Kidney (tissue), 14 donors: ENCODE data around the gene BLCAP. TPM values are rescaled to one million over a fixed set of nuclear protein-coding genes. Genes with fewer than 3 reads are reported as not detected.

Source experiments
- DNase-seq, 5 donors: peaks; one replicate each; pipeline ENCODE4 v3.0.0-alpha.2; 2013 to 2020
- FAIRE-seq: peaks from 2 replicates; lab custom pipeline; 2012; peaks lifted over from hg19 to GRCh38; lab: Jason Lieb, UNC
- H3K27ac ChIP-seq, 2 donors: one replicate each; pipeline ENCODE4 v1.7.0; 2013; ENCODE audit warnings: low read depth in 2 of 2, low read length in 2 of 2, inconsistent platforms in 1 of 2
- H3K27me3 ChIP-seq: one replicate; pipeline ENCODE4 v1.7.1; 2013; ENCODE audit warnings: low read length, inconsistent platforms; ENCODE audit not compliant: control insufficient read depth, insufficient read depth
- H3K36me3 ChIP-seq, 3 donors: one replicate each; pipeline versions ENCODE4 v1.7.0 to v1.7.1; 2013; ENCODE audit warnings: low read length in 3 of 3, control low read depth in 1 of 3, inconsistent platforms in 1 of 3; ENCODE audit not compliant: insufficient read depth in 3 of 3, control insufficient read depth in 2 of 3
- H3K4me1 ChIP-seq, 3 donors: one replicate each; pipeline versions ENCODE4 v1.7.0 to v1.7.1; 2013; ENCODE audit warnings: low read length in 3 of 3, inconsistent platforms in 1 of 3, low read depth in 1 of 3; ENCODE audit not compliant: control insufficient read depth in 2 of 3, insufficient read depth in 2 of 3
- H3K4me3 ChIP-seq, 3 donors: one replicate each; pipeline versions ENCODE4 v1.7.0 to v1.8.1; 2013; ENCODE audit warnings: low read length in 3 of 3, control low read depth in 1 of 3, inconsistent platforms in 1 of 3
- H3K9ac ChIP-seq, 3 donors: one replicate each; pipeline versions ENCODE4 v1.7.0 to v1.7.1; 2013; ENCODE audit warnings: low read length in 3 of 3, control low read depth in 1 of 3, inconsistent platforms in 1 of 3
- H3K9me3 ChIP-seq, 3 donors: one replicate each; pipeline versions ENCODE4 v1.7.0 to v1.7.1; 2013; ENCODE audit warnings: low read length in 3 of 3, control low read depth in 1 of 3, inconsistent platforms in 1 of 3; ENCODE audit not compliant: control insufficient read depth in 2 of 3, insufficient read depth in 1 of 3
- intact Hi-C: fragments of 100-400 bp; cut with DNase I; formaldehyde crosslinking; loops from one replicate; pipeline ENCODE4 v1.11.1; 2022
- polyA plus RNA-seq: library from polyadenylated mRNA; stranded (reverse); fragments of 350-450 nt; fragmentation: Illumina TruSeq; extraction: RNeasy Lipid Tissue Mini Kit (QIAGEN cat#74804); gene quantifications from one replicate; pipeline ENCODE4 v1.2.3, GENCODE V29; 2014; ENCODE audit warnings: low read depth, low replicate concordance; ENCODE audit not compliant: insufficient read depth
- total RNA-seq: library from RNA; stranded (reverse); fragmentation: NEBNext Ultra II Directional; extraction: Animal tissue kit (Norgen Biotek cat#: 25700); gene quantifications from one replicate; pipeline ENCODE4 v1.2.1, GENCODE V29; 2021
- TF ChIP-seq, protein P1 (sequence below): IDR thresholded peaks from 3 replicates; pipeline ENCODE4 v1.5.1; 2012; ENCODE audit warnings: mild to moderate bottlenecking, moderate library complexity, borderline replicate concordance; ENCODE audit not compliant: insufficient read depth; ENCODE audit errors: extremely low read depth
- donor health status: control.
- donor health status: control.
- donor health status: control.
- donor health status: control.
- donor health status: control.
- donor health status: DM: yes; HTN: yes; CAD: no.
- donor health status: Normal renal cell carcinoma (clear cell type).

Gene BLCAP
- total and polyA plus RNA-seq, 2 donors from 2014 or later, result 76.1 to 106 TPM

DNA sequence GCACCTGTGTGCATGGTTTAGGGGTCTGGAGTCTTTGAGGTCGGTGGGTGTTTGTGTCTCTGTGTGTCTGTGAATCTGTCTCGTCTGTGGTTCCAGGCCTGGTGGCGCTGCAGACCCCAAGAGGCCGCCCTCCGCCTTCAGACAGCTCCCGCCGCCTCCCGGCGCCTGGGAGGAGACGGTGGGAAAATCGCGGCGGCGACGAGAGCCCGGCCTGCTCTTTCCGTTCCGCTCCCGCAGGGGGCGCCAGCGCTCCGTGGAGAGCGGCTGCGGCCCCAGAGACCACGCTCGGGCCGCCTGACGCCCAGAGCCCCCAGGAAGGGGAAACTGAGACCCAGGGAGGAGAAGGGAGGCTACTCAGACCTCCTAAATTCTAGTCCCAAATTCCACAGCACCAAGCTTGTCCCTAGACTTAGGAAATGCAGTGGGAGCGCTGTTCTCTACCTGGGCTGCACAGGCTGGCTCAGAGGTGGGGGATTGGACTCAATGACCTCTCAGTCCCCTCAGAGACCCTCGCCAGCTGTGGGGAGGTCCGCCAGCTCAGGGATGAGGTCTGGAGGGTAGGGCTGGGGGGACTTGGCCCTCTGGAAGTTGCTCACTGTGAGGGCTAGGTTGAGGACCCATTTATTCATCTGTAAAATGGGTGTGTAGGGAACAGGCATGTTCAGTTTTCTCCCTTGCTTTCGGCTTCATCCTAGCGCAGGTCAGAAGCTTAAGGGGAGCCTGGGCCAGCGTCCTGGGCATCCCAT, 36.9 kb upstream of the BLCAP start:
- intact Hi-C loops, result no loop called here
- Histone ChIP-seq H3K27ac (no peak overlapping the region), H3K4me1 (peaks cover 0 to 2% (median 0%) of the 10 kb centered on the region in 3 donors), H3K9ac (no peak overlapping the region), H3K36me3 (no peaks in the 10 kb centered on the region), H3K27me3 (no peaks in the 10 kb centered on the region), H3K4me3 (no peak overlapping the region), H3K9me3 (no peaks in the 10 kb centered on the region)
- FAIRE-seq, result no peak
- DNase-seq, result peak in 4 of 5 donors; percentile 62 to 79 (median 70)
- TF ChIP-seq, protein P1, sequence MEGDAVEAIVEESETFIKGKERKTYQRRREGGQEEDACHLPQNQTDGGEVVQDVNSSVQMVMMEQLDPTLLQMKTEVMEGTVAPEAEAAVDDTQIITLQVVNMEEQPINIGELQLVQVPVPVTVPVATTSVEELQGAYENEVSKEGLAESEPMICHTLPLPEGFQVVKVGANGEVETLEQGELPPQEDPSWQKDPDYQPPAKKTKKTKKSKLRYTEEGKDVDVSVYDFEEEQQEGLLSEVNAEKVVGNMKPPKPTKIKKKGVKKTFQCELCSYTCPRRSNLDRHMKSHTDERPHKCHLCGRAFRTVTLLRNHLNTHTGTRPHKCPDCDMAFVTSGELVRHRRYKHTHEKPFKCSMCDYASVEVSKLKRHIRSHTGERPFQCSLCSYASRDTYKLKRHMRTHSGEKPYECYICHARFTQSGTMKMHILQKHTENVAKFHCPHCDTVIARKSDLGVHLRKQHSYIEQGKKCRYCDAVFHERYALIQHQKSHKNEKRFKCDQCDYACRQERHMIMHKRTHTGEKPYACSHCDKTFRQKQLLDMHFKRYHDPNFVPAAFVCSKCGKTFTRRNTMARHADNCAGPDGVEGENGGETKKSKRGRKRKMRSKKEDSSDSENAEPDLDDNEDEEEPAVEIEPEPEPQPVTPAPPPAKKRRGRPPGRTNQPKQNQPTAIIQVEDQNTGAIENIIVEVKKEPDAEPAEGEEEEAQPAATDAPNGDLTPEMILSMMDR, result peak; percentile 74

DNA sequence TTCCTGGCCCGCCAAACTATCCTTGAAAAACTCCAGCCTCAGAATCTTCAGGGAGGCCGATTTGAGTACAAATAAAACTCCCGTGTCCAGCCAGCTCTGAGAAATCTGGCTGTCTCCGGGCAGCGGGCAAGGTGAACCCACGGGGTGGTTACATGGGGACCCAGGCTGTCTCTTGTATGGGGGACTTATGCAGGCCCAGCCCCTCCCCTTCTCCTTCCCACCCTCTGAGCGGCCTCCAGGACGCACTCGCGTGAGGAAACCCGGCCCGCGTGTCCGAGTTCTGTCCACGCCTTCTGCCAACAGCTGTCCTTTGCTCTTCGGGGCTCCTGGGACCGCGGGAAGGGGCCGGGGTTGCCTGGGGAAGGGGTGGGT, 36.3 kb upstream of the BLCAP start:
- no peak overlapping the region for H3K27ac ChIP-seq
- H3K4me1 ChIP-seq, result peaks cover 0 to 2% (median 0%) of the 10 kb centered on the region in 3 donors
- no peak for DNase-seq
- TF ChIP-seq, protein P1, result no peak
- no peak overlapping the region for H3K4me3 ChIP-seq
- no peaks in the 10 kb centered on the region for H3K9me3 ChIP-seq
- no peak overlapping the region for H3K9ac ChIP-seq
- H3K27me3 ChIP-seq, result no peaks in the 10 kb centered on the region
- intact Hi-C loops, result no loop called here
- FAIRE-seq, result no peak
- no peaks in the 10 kb centered on the region for H3K36me3 ChIP-seq

DNA sequence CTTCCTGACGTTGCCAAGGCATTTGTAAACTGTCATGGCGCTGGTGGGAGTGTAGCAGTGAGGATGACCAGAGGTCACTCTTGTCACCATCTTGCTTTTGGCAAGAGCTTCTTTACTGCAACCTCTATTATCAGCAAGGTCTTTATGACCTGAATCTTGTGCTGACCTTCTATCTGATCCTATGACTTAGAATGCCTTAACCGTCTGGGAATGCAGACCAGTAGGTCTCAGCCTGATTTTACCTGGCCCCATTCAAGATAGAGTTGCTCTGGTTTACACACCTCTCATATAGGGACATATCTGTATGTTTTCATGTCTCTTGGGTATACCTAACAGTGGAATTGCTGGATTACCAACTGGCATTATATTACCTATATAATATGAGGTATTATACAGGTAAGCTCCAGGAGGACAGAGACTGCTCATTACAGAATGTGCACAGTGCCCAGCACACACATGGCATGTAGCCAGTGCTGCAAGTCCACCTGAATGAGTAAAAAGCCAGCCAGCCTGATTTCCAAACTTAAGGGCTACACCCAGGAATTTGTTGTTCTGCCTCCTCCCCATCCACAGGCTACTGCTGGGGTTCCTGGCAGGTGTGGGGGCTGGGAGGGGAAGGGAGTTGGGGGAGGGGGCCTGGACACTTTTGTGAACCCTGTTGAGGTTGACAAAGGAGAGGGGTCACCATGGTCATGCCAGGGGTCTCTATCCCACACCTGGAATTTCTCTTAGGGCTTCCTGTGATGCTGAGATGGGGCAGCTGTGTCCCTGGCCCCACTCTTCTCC, 35.2 kb upstream of the BLCAP start:
- Histone ChIP-seq H3K4me1 (peaks cover 0 to 2% (median 0%) of the 10 kb centered on the region in 3 donors), H3K36me3 (no peaks in the 10 kb centered on the region), H3K9ac (no peak overlapping the region), H3K9me3 (no peaks in the 10 kb centered on the region), H3K4me3 (no peak overlapping the region), H3K27me3 (no peaks in the 10 kb centered on the region), H3K27ac (no peak overlapping the region)
- TF ChIP-seq, protein P1, result no peak
- intact Hi-C loops, result no loop called here
- no peak for DNase-seq
- FAIRE-seq, result no peak
